BE2C (cell line): ENCODE data around the gene RASSF4.
A peak's percentile ranks its signal among the peaks of the same experiment; 100 is the strongest.

Experiments used
- DNase-seq: peaks from one replicate; pipeline ENCODE4 v3.0.0-alpha.2; 2020
- H3K27me3 ChIP-seq: fragments of 250-450 bp; sonication (Bioruptor Pico); 2 replicates; pipeline ENCODE4 v1.5.1; 2020; ENCODE audit warnings: mild to moderate bottlenecking
- H3K36me3 ChIP-seq: fragments of 250-450 bp; sonication (Bioruptor Pico); 2 replicates; pipeline ENCODE4 v1.5.1; 2020; ENCODE audit warnings: mild to moderate bottlenecking
- H3K4me1 ChIP-seq: fragments of 250-450 bp; sonication (Bioruptor Pico); 2 replicates; pipeline ENCODE4 v1.5.1; 2020
- H3K4me3 ChIP-seq: 2 replicates; pipeline ENCODE4 v1.5.1; 2011; ENCODE audit warnings: low read depth, low read length
- H3K9me3 ChIP-seq: fragments of 250-450 bp; sonication (Bioruptor Pico); 2 replicates; pipeline ENCODE4 v1.5.1; 2020
- TF ChIP-seq, protein P1 (sequence below): IDR thresholded peaks from 2 replicates; pipeline ENCODE4 v1.5.1; 2012; ENCODE audit warnings: mild to moderate bottlenecking, low read depth, low read length

The RASSF4 gene

DNA sequence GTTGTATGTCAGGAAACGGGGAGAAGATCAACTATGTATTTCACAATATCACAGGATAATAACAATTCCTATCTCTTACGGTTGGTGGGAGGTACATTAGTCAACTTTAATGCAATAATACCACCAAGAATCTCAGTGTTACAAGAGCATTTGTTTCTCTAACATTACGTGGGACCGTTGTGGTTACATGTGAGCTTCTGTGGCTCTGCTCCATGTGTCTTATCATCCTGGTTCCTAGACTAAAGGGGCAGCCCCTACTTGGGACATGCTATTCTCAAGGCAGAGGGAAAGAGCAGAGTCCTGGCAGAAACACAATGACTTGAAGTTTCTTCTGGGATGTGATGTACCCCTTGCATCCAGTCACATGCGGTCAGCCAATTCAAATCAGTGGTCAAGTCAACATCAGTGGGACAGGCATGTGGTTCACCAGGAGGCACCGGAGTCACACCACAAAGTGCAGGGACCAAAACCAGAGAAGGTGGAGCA lies 38.6 kb downstream of the RASSF4 start:
- TF ChIP-seq, protein P1, sequence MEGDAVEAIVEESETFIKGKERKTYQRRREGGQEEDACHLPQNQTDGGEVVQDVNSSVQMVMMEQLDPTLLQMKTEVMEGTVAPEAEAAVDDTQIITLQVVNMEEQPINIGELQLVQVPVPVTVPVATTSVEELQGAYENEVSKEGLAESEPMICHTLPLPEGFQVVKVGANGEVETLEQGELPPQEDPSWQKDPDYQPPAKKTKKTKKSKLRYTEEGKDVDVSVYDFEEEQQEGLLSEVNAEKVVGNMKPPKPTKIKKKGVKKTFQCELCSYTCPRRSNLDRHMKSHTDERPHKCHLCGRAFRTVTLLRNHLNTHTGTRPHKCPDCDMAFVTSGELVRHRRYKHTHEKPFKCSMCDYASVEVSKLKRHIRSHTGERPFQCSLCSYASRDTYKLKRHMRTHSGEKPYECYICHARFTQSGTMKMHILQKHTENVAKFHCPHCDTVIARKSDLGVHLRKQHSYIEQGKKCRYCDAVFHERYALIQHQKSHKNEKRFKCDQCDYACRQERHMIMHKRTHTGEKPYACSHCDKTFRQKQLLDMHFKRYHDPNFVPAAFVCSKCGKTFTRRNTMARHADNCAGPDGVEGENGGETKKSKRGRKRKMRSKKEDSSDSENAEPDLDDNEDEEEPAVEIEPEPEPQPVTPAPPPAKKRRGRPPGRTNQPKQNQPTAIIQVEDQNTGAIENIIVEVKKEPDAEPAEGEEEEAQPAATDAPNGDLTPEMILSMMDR, result no peak
- H3K4me1 ChIP-seq, result peaks cover 3% of the 10 kb centered on the region; the same call in 1 of the 2 replicates
- no peak overlapping the region for H3K4me3 ChIP-seq
- peaks cover 1% of the 10 kb centered on the region for H3K36me3 ChIP-seq
- no peaks in the 10 kb centered on the region for H3K27me3 ChIP-seq
- DNase-seq, result no peak
- no peaks in the 10 kb centered on the region; the same call in 1 of the 2 replicates for H3K9me3 ChIP-seq

DNA sequence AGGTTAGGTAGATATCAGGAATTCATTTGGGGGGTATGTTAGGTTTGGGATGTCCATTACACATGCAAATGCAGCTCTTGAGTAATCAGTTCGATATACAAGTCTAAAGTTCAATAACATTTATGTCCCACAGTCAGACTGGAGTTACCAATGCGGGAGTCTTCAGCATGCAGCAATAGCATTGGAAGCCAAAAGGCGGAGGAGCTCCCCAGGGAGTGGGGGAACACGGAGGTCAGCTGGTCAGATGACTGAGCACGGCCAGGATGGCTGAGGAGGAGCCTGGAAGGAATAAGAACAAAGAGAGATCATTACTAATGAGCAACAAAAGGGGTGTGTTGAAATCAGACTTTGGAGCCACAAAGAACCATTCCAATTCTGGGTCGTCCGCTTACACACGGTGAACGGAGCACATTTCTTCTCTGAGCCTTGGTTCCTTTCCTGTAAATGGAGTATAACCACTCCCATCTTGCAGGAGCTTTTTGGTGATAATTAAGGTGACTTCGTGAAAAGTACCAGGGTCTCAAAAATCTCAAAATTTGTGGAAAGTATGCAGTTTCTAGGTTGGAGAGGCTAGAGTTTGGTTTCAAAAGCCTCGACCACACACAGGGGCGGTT lies 40.6 kb downstream of the RASSF4 start:
- no peak for DNase-seq
- Histone ChIP-seq H3K4me3 (peak overlapping the region; percentile 70), H3K9me3 (no peaks in the 10 kb centered on the region; the same call in 1 of the 2 replicates), H3K4me1 (peaks cover 3% of the 10 kb centered on the region; the same call in 1 of the 2 replicates), H3K36me3 (peaks cover 17% of the 10 kb centered on the region), H3K27me3 (no peaks in the 10 kb centered on the region)
- TF ChIP-seq, protein P1, result no peak

DNA sequence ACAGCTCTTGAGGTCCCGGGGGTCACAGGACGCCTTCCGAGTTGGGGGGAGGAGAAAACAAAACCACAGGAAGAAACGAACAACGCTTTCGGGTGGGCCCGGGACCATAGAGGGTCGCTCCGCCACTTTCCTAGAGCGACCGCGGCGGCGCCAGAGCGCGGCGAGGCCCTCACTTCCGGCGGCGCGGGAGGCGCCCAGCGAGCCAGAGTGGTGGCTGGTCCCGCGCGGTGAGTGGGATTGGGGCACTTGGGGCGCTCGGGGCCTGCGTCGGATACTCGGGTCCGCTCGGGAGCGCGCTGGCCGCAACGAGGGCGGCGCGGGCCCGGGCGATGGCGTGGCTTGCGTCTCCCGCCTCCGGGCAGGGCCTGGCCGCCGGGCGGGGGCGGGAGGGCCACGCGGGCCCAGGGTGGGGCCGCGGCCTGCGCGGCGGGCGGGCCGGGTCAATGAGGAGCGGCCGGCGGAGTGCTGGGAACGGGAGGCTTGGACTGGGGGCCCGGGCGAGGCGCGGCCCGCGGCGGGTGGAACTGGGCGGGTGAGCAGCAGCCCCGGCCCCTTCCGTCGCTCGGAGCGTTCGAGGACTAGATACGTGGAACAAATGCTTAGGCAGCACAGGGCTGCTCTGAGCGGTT lies 41.3 kb downstream of the RASSF4 start, which contains the start of gene ZNF22:
ZNF22 (plus strand) TSS at position 172 of the 629 bp plus-strand sequence. CDS start 2,446 bp downstream, outside the sequence.
- DNase-seq, result peak; percentile 69

DNA sequence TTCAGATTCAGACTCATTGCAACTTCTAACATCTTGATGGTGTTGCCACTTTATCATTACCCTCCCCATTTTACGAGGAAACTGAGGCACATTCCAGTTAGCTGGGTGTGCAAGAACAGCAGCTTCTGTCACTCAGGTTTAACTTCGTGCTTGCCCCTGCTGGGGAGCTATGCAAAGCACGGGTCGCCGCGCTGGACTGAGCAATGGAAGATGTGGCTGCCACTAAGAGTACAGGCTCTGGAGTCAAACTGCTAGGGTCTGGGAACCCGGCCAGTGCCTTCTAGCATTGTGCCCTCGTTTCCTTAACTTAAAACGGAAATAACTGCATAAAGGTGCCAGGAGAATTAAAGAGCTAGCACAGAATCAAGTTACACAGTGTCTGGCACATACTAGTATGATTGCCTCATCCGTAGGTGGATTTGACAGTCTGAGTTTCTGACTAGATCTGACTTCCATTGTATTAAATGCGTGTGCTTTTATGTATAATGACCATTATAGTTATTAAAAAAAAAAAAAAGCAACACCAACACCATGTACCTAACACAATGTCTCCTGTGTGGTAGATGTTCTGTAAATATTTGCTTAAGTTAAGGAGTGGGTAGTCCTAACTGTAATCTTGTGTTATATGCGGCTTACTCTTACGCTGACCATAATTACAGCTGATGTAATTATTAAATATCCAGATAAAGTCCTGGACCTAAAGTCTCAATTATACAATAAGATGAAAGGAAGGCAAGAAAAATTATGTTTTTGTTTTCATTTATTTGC lies 42.0 kb downstream of the RASSF4 start:
- TF ChIP-seq, protein P1, result no peak
- DNase-seq, result peak; percentile 48
- peak overlapping the region; percentile 70 for H3K4me3 ChIP-seq

More for the DNA sequence above, 41.3 kb downstream of the RASSF4 start, which contains the start of gene ZNF22:
- Histone ChIP-seq H3K9me3 (no peaks in the 10 kb centered on the region; the same call in 1 of the 2 replicates), H3K36me3 (peaks cover 17% of the 10 kb centered on the region), H3K4me3 (peak within 1 kb of the TSS; percentile 70), H3K4me1 (peaks cover 3% of the 10 kb centered on the region; the same call in 1 of the 2 replicates), H3K27me3 (no peaks in the 10 kb centered on the region)
- TF ChIP-seq, protein P1, result no peak

DNA sequence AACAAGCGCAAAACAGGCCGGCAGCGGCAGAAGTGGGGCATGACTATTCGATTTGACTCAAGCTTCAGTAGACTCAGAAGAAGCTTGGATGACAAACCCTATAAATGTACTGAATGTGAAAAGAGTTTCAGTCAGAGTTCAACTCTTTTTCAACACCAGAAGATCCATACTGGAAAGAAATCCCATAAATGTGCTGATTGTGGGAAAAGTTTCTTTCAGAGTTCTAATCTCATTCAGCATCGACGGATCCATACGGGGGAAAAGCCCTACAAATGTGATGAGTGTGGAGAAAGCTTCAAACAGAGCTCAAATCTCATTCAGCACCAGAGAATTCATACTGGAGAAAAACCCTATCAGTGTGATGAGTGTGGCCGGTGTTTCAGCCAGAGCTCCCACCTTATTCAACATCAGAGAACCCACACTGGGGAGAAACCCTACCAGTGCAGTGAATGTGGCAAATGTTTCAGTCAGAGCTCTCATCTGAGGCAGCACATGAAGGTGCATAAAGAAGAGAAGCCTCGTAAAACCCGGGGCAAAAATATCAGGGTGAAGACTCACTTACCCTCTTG lies 43.9 kb downstream of the RASSF4 start:
- no peaks in the 10 kb centered on the region; the same call in 1 of the 2 replicates for H3K9me3 ChIP-seq
- peaks cover 17% of the 10 kb centered on the region for H3K36me3 ChIP-seq
- no peak overlapping the region for H3K4me3 ChIP-seq
- H3K27me3 ChIP-seq, result no peaks in the 10 kb centered on the region
- peaks cover 3% of the 10 kb centered on the region; the same call in 1 of the 2 replicates for H3K4me1 ChIP-seq
- DNase-seq, result no peak
- TF ChIP-seq, protein P1, result no peak

More for the DNA sequence above, 42.0 kb downstream of the RASSF4 start:
- no peaks in the 10 kb centered on the region for H3K27me3 ChIP-seq
- H3K36me3 ChIP-seq, result peaks cover 17% of the 10 kb centered on the region
- H3K9me3 ChIP-seq, result no peaks in the 10 kb centered on the region; the same call in 1 of the 2 replicates
- H3K4me1 ChIP-seq, result peaks cover 3% of the 10 kb centered on the region; the same call in 1 of the 2 replicates
